HepG2 (cell line): ENCODE data around the gene ADRA2B. TPM values are rescaled to one million over a fixed set of nuclear protein-coding genes. Genes with fewer than 3 reads are reported as not detected.
A peak's percentile ranks its signal among the peaks of the same experiment; 100 is the strongest.

Source experiments
- CEBPZ ChIP-seq: IDR thresholded peaks from 2 replicates; pipeline ENCODE4 v1.6.1; 2012; ENCODE audit warnings: low read length, improper control_type of control experiment
- ERF ChIP-seq: IDR thresholded peaks from 2 replicates; pipeline ENCODE4 v1.6.1; 2018; ENCODE audit warnings: missing biosample characterization, missing genetic modification reagents
- GLI4 ChIP-seq: sonication (generic); formaldehyde crosslinking; IDR thresholded peaks from 2 replicates; pipeline ENCODE4 v1.5.1; 2020; ENCODE audit warnings: missing genetic modification reagents, mild to moderate bottlenecking, moderate library complexity, borderline replicate concordance
- GMEB2 ChIP-seq: IDR thresholded peaks from 2 replicates; pipeline ENCODE4 v1.6.1; 2016; ENCODE audit warnings: missing biosample characterization, missing genetic modification reagents, low read depth
- GTF3A ChIP-seq: sonication (generic); formaldehyde crosslinking; conservative IDR thresholded peaks from 2 replicates; pipeline ENCODE4 v1.4.0; 2020; ENCODE audit warnings: mild to moderate bottlenecking, missing genetic modification reagents
- IRF1 ChIP-seq: sonication (generic); formaldehyde crosslinking; IDR thresholded peaks from 2 replicates; pipeline ENCODE4 v1.4.0; 2020; ENCODE audit warnings: low read depth, mild to moderate bottlenecking, missing genetic modification reagents
- MTA1 ChIP-seq: sonication (generic); formaldehyde crosslinking; IDR thresholded peaks from 2 replicates; pipeline ENCODE4 v1.4.0; 2020; ENCODE audit warnings: missing genetic modification reagents, mild to moderate bottlenecking, borderline replicate concordance
- NRL ChIP-seq: sonication (generic); formaldehyde crosslinking; IDR thresholded peaks from 2 replicates; pipeline ENCODE4 v1.5.0; 2020; ENCODE audit warnings: missing genetic modification reagents, mild to moderate bottlenecking, moderate library complexity, borderline replicate concordance
- RAD51 ChIP-seq: fragments of 450-650 bp; IDR thresholded peaks from 2 replicates; pipeline ENCODE4 v1.6.1; 2016; ENCODE audit warnings: borderline replicate concordance
- SKI ChIP-seq: fragments of 450-650 bp; IDR thresholded peaks from one replicate; pipeline ENCODE4 v1.6.1; 2018; ENCODE audit warnings: mild to moderate bottlenecking; ENCODE audit not compliant: partially characterized antibody
- SP4 ChIP-seq: sonication (generic); formaldehyde crosslinking; IDR thresholded peaks from 2 replicates; pipeline ENCODE4 v1.8.1; 2023; ENCODE audit warnings: mild to moderate bottlenecking, missing genetic modification reagents
- SPEN ChIP-seq: sonication (generic); formaldehyde crosslinking; IDR thresholded peaks from 2 replicates; pipeline ENCODE4 v1.5.1; 2020; ENCODE audit warnings: low read depth, mild to moderate bottlenecking, missing genetic modification reagents
- SRSF4 ChIP-seq: fragments of 200-400 bp; formaldehyde crosslinking; IDR thresholded peaks from one replicate; pipeline ENCODE4 v1.6.1; 2018; ENCODE audit warnings: mild to moderate bottlenecking, low read depth, low read length, moderate library complexity; ENCODE audit not compliant: poor library complexity, severe bottlenecking
- THAP7 ChIP-seq: sonication (generic); formaldehyde crosslinking; IDR thresholded peaks from 2 replicates; pipeline ENCODE4 v1.8.1; 2023; ENCODE audit warnings: mild to moderate bottlenecking, missing genetic modification reagents
- ZNF10 ChIP-seq: sonication (generic); formaldehyde crosslinking; IDR thresholded peaks from 2 replicates; pipeline ENCODE4 v1.4.0; 2020; ENCODE audit warnings: mild to moderate bottlenecking, low read depth, missing genetic modification reagents, borderline replicate concordance
- ZNF333 ChIP-seq: sonication (generic); formaldehyde crosslinking; IDR thresholded peaks from 2 replicates; pipeline ENCODE4 v1.4.0; 2020; ENCODE audit warnings: mild to moderate bottlenecking, missing genetic modification reagents, borderline replicate concordance
- ZNF503 ChIP-seq: sonication (generic); formaldehyde crosslinking; IDR thresholded peaks from 2 replicates; pipeline ENCODE4 v1.4.0; 2020; ENCODE audit warnings: missing genetic modification reagents
- ZNF530 ChIP-seq: sonication (generic); formaldehyde crosslinking; IDR thresholded peaks from 2 replicates; pipeline ENCODE4 v1.5.0; 2020; ENCODE audit warnings: low read depth, mild to moderate bottlenecking, missing genetic modification reagents
- ZNF546 ChIP-seq: sonication (generic); formaldehyde crosslinking; conservative IDR thresholded peaks from 2 replicates; pipeline ENCODE4 v1.8.1; 2023; ENCODE audit warnings: mild to moderate bottlenecking, missing genetic modification reagents
- ZNF598 ChIP-seq: sonication (generic); formaldehyde crosslinking; IDR thresholded peaks from 2 replicates; pipeline ENCODE4 v1.5.1; 2020; ENCODE audit warnings: mild to moderate bottlenecking, missing genetic modification reagents, borderline replicate concordance
- ZNF709 ChIP-seq: sonication (generic); formaldehyde crosslinking; IDR thresholded peaks from 2 replicates; pipeline ENCODE4 v1.5.0; 2020; ENCODE audit warnings: mild to moderate bottlenecking, missing genetic modification reagents
- polyA plus RNA-seq, 8 experiments: library from polyadenylated mRNA; depleted of rRNA in 3 of 8; stranded (reverse) in 7 of 8; unstranded in 1 of 8; fragments of >200 nt; fragmentation: Illumina TruSeq in 4 of 8; extraction: Trizol in 4 of 8; gene quantifications; 2 replicates each; pipeline versions ENCODE4 v1.2.1 to v1.2.3, GENCODE V29; 2011 to 2016; ENCODE audit warnings: low read depth in 4 of 8, missing spikeins in 1 of 8, mixed read lengths in 1 of 8; ENCODE audit not compliant: insufficient read depth in 1 of 8
- total RNA-seq, 5 experiments: library from RNA; depleted of rRNA; stranded (reverse); fragments of >200 nt; fragmentation: Illumina TruSeq; extraction: Trizol; gene quantifications; 2 replicates each; pipeline ENCODE4 v1.2.3, GENCODE V29; 2016; ENCODE audit warnings: low read depth in 1 of 5

Gene ADRA2B
- total and polyA plus RNA-seq, 2 of the 13 experiments (the other 11 are each of a cell fraction or from before 2014, with no cell fraction given), result not detected

GRCh38 chr2:96116879-96117533, 635 bp upstream of the ADRA2B start (continued):
- no peak for TF ChIP-seq ZNF503 (CRISPR knock-in tag)
- no peak for TF ChIP-seq ZNF333 (CRISPR knock-in tag)
- TF ChIP-seq SRSF4, result no peak
- TF ChIP-seq IRF1 (CRISPR knock-in tag), result no peak
- no peak for TF ChIP-seq ZNF598
- TF ChIP-seq MTA1 (CRISPR knock-in tag), result no peak
- TF ChIP-seq ZNF10 (CRISPR knock-in tag), result no peak
- no peak for TF ChIP-seq CEBPZ
- peak; percentile 11 for TF ChIP-seq SKI
- TF ChIP-seq ZNF709 (CRISPR knock-in tag), result 0 out of 2 replicates have a peak, but pooled peaks have one; percentile 1
- peak; percentile 70; the same call in 1 of the 2 replicates for TF ChIP-seq GTF3A
- TF ChIP-seq SPEN (CRISPR knock-in tag), result no peak; the same call in 1 of the 2 replicates
- TF ChIP-seq GLI4, result 0 out of 2 replicates have a peak, but pooled peaks have one; percentile 67
- peak; percentile 27; the same call in 1 of the 2 replicates for TF ChIP-seq NRL (CRISPR knock-in tag)
- TF ChIP-seq THAP7, result no peak; the same call in 1 of the 2 replicates
- no peak for TF ChIP-seq GMEB2
- no peak for TF ChIP-seq ZNF530 (CRISPR knock-in tag)
- TF ChIP-seq SP4 (CRISPR knock-in tag), result no peak
- TF ChIP-seq ERF (CRISPR knock-in tag), result no peak
- no peak for TF ChIP-seq RAD51
- no peak for TF ChIP-seq ZNF546
